Activated naive CD4-positive, alpha-beta T cell treated with anti-CD3 and anti-CD28 coated beads, Interleukin-2, amount 10 ng/mL, durations not matched to agents 7 days and 5 days (primary cell): Measurements from ENCODE around the gene ZBTB48.

Experiments used
- CTCF ChIA-PET: fragments of 350-600 bp; sonication (Branson Sonifier 250); formaldehyde crosslinking; loops from one replicate; lab custom pipeline; 2021; ENCODE audit warnings: antibody characterized with exemption; lab: Charles Lee
- DNase-seq: peaks from one replicate; pipeline ENCODE4 v3.0.0-alpha.2; 2020
- H3K27ac Mint-ChIP-seq: one replicate; pipeline ENCODE4 v1.8.0; 2021; ENCODE audit warnings: mild to moderate bottlenecking, moderate library complexity, mixed read lengths
- H3K27me3 Mint-ChIP-seq: one replicate; pipeline ENCODE4 v1.8.0; 2021; ENCODE audit warnings: mild to moderate bottlenecking, mixed read lengths
- H3K36me3 Mint-ChIP-seq: one replicate; pipeline ENCODE4 v1.8.0; 2021; ENCODE audit warnings: mixed read lengths
- H3K4me1 Mint-ChIP-seq: one replicate; pipeline ENCODE4 v1.8.0; 2021; ENCODE audit warnings: mixed read lengths
- H3K4me3 Mint-ChIP-seq: one replicate; pipeline ENCODE4 v1.8.0; 2021; ENCODE audit warnings: mild to moderate bottlenecking, moderate library complexity, mixed read lengths
- H3K9me3 Mint-ChIP-seq: one replicate; pipeline ENCODE4 v1.8.0; 2021; ENCODE audit warnings: mixed read lengths

The ZBTB48 gene

GRCh38 chr1:6580119-6580592 lies 362 bp downstream of the ZBTB48 start:
- CTCF ChIA-PET, result interaction anchor here (0.6 to 2.1 kb wide), 2 partner anchors 66 to 334 kb away, joined by 3 to 6 read pairs; no protein-coding TSS in a partner anchor
- H3K9me3 Mint-ChIP-seq, result no peaks in the 10 kb centered on the region

DNA sequence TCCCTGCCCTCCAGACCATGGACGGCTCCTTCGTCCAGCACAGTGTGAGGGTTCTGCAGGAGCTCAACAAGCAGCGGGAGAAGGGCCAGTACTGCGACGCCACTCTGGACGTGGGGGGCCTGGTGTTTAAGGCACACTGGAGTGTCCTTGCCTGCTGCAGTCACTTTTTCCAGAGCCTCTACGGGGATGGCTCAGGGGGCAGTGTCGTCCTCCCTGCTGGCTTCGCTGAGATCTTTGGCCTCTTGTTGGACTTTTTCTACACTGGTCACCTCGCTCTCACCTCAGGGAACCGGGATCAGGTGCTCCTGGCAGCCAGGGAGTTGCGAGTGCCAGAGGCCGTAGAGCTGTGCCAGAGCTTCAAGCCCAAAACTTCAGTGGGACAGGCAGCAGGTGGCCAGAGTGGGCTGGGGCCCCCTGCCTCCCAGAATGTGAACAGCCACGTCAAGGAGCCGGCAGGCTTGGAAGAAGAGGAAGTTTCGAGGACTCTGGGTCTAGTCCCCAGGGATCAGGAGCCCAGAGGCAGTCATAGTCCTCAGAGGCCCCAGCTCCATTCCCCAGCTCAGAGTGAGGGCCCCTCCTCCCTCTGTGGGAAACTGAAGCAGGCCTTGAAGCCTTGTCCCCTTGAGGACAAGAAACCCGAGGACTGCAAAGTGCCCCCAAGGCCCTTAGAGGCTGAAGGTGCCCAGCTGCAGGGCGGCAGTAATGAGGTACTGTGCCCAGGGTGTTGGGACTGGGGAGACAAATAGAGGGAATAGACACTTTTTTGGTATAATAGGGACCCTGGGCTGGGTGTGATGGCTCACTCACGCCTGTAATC lies 1.0 kb downstream of the ZBTB48 start:
- H3K4me1 Mint-ChIP-seq, result peaks cover 40% of the 10 kb centered on the region
- H3K4me3 Mint-ChIP-seq, result peak overlapping the region; percentile 98
- peaks cover 4% of the 10 kb centered on the region for H3K27me3 Mint-ChIP-seq
- H3K27ac Mint-ChIP-seq, result peak overlapping the region; percentile 93
- H3K9me3 Mint-ChIP-seq, result no peaks in the 10 kb centered on the region
- H3K36me3 Mint-ChIP-seq, result peaks cover 15% of the 10 kb centered on the region
- CTCF ChIA-PET, result interaction anchor here (0.6 to 2.1 kb wide), 4 partner anchors 21 to 334 kb away, joined by 3 to 6 read pairs (median 4); partner anchors contain the start of gene KLHL21
- no peak for DNase-seq

More at GRCh38 chr1:6580119-6580592, 362 bp downstream of the ZBTB48 start:
- H3K4me1 Mint-ChIP-seq, result peaks cover 40% of the 10 kb centered on the region
- peak overlapping the region; percentile 98 for H3K27ac Mint-ChIP-seq
- peaks cover 15% of the 10 kb centered on the region for H3K36me3 Mint-ChIP-seq
- peak overlapping the region; percentile 98 for H3K4me3 Mint-ChIP-seq
- H3K27me3 Mint-ChIP-seq, result peaks cover 4% of the 10 kb centered on the region
- DNase-seq, result no peak

DNA sequence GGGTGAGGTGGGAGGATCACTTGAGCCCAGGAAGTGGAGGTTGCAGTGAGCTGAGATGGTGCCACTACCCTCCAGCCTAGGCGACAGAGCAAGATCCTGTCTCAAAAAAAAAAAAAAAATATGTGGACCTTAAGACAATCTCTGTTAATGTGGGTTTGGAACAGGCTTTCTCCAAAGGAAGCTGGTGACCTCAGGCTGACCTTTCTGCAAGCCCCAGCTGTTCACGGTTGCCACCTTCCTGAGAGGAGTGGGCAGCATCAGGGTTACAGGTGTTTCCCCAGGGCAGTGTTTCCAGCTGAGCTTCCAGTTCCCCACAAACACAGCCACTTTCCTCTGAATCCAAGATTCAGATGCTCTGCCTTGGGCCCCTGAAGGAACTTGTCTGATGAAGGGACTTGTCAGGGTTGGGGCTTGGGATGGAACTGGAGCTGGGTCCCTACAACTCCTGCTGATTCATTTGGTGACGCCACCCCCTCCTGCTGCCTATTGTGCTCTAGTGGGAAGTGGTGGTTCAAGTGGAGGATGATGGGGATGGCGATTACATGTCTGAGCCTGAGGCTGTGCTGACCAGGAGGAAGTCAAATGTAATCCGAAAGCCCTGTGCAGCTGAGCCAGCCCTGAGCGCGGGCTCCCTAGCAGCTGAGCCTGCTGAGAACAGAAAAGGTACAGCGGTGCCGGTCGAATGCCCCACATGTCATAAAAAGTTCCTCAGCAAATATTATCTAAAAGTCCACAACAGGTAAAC lies 1.9 kb downstream of the ZBTB48 start:
- H3K36me3 Mint-ChIP-seq, result peaks cover 15% of the 10 kb centered on the region
- peak overlapping the region; percentile 46 for H3K4me3 Mint-ChIP-seq
- peak overlapping the region; percentile 67 for H3K27ac Mint-ChIP-seq
- H3K27me3 Mint-ChIP-seq, result peaks cover 3% of the 10 kb centered on the region
- no peaks in the 10 kb centered on the region for H3K9me3 Mint-ChIP-seq
- H3K4me1 Mint-ChIP-seq, result peaks cover 40% of the 10 kb centered on the region
- CTCF ChIA-PET, result interaction anchor here (0.6 to 2.1 kb wide), 3 partner anchors 20 to 178 kb away, joined by 3 to 6 read pairs (median 5); partner anchors contain the start of gene KLHL21
- DNase-seq, result no peak

GRCh38 chr1:6582370-6582769 lies 2.6 kb downstream of the ZBTB48 start:
- peaks cover 16% of the 10 kb centered on the region for H3K36me3 Mint-ChIP-seq
- no peak for DNase-seq
- peak overlapping the region; percentile 43 for H3K27ac Mint-ChIP-seq
- H3K4me3 Mint-ChIP-seq, result no peak overlapping the region
- peaks cover 40% of the 10 kb centered on the region for H3K4me1 Mint-ChIP-seq
- H3K27me3 Mint-ChIP-seq, result no peaks in the 10 kb centered on the region
- no peaks in the 10 kb centered on the region for H3K9me3 Mint-ChIP-seq
- CTCF ChIA-PET, result interaction anchor here (1.8 kb wide), 1 partner anchor 20 kb away, joined by 5 read pairs; the partner anchor contains the start of gene KLHL21

GRCh38 chr1:6584126-6585080 lies 4.6 kb downstream of the ZBTB48 start:
- peaks cover 21% of the 10 kb centered on the region for H3K36me3 Mint-ChIP-seq
- no peak for DNase-seq
- no peaks in the 10 kb centered on the region for H3K9me3 Mint-ChIP-seq
- CTCF ChIA-PET, result interaction anchor here (2.4 kb wide), 1 partner anchor 15 kb away, joined by 6 read pairs; no protein-coding TSS in a partner anchor
- H3K27ac Mint-ChIP-seq, result no peak overlapping the region
- H3K27me3 Mint-ChIP-seq, result no peaks in the 10 kb centered on the region
- peaks cover 38% of the 10 kb centered on the region for H3K4me1 Mint-ChIP-seq
- no peak overlapping the region for H3K4me3 Mint-ChIP-seq

GRCh38 chr1:6585081-6585722 lies 5.4 kb downstream of the ZBTB48 start:
- CTCF ChIA-PET, result interaction anchor here (1.3 to 2.4 kb wide), 2 partner anchors 14 to 62 kb away, joined by 5 to 6 read pairs; no protein-coding TSS in a partner anchor
- peaks cover 26% of the 10 kb centered on the region for H3K36me3 Mint-ChIP-seq
- H3K9me3 Mint-ChIP-seq, result no peaks in the 10 kb centered on the region
- no peaks in the 10 kb centered on the region for H3K27me3 Mint-ChIP-seq
- H3K4me1 Mint-ChIP-seq, result peaks cover 32% of the 10 kb centered on the region
- H3K27ac Mint-ChIP-seq, result no peak overlapping the region
- no peak overlapping the region for H3K4me3 Mint-ChIP-seq
- no peak for DNase-seq

GRCh38 chr1:6585841-6586240 lies 6.0 kb downstream of the ZBTB48 start:
- peaks cover 27% of the 10 kb centered on the region for H3K4me1 Mint-ChIP-seq
- CTCF ChIA-PET, result interaction anchor here (1.3 kb wide), 1 partner anchor 61 kb away, joined by 5 read pairs; no protein-coding TSS in a partner anchor
- DNase-seq, result no peak
- H3K4me3 Mint-ChIP-seq, result no peak overlapping the region
- H3K27me3 Mint-ChIP-seq, result no peaks in the 10 kb centered on the region
- H3K27ac Mint-ChIP-seq, result no peak overlapping the region
- no peaks in the 10 kb centered on the region for H3K9me3 Mint-ChIP-seq
- H3K36me3 Mint-ChIP-seq, result peaks cover 24% of the 10 kb centered on the region

DNA sequence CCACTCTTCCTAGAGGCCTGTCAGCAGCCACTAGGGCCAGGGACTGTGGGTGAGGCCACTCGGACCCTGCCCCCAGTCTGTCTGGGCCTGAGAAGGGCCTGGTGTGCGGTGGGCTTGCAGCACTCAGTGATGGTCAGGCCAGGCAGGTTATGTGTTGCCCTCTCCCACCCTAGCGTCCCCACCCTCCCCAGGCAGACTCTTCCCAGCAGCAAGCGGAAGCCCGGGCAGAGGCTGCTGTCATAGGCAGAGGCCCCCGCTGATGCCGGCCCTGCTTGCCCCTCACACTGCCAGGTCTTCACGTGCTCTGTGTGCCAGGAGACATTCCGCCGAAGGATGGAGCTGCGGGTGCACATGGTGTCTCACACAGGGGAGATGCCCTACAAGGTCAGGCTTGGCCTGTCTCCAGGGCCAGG lies 6.6 kb downstream of the ZBTB48 start:
- no peaks in the 10 kb centered on the region for H3K27me3 Mint-ChIP-seq
- CTCF ChIA-PET, result interaction anchor here (1.3 kb wide), 1 partner anchor 61 kb away, joined by 5 read pairs; no protein-coding TSS in a partner anchor
- H3K4me3 Mint-ChIP-seq, result no peak overlapping the region
- H3K27ac Mint-ChIP-seq, result no peak overlapping the region
- no peak for DNase-seq
- no peaks in the 10 kb centered on the region for H3K9me3 Mint-ChIP-seq
- peaks cover 22% of the 10 kb centered on the region for H3K36me3 Mint-ChIP-seq
- peaks cover 27% of the 10 kb centered on the region for H3K4me1 Mint-ChIP-seq

- DNase-seq, result no peak
- Mint-ChIP-seq H3K27ac (peak overlapping the region; percentile 72), H3K36me3 (peaks cover 19% of the 10 kb centered on the region), H3K9me3 (no peaks in the 10 kb centered on the region), H3K4me3 (no peak overlapping the region), H3K27me3 (no peaks in the 10 kb centered on the region), H3K4me1 (peaks cover 27% of the 10 kb centered on the region)
- CTCF ChIA-PET, result no interaction called here
These were observed 7.6 kb downstream of the ZBTB48 start for GRCh38 chr1:6587261-6588005.

- CTCF ChIA-PET, result interaction anchor here (1.0 kb wide), 1 partner anchor 17 kb away, joined by 4 read pairs; no protein-coding TSS in a partner anchor
- Mint-ChIP-seq H3K4me1 (peaks cover 29% of the 10 kb centered on the region), H3K27ac (peak overlapping the region; percentile 24), H3K4me3 (no peak overlapping the region), H3K9me3 (no peaks in the 10 kb centered on the region), H3K36me3 (peaks cover 19% of the 10 kb centered on the region), H3K27me3 (no peaks in the 10 kb centered on the region)
- DNase-seq, result no peak
These were observed 8.5 kb downstream of the ZBTB48 start for GRCh38 chr1:6588128-6588892.

GRCh38 chr1:6588893-6589520 lies 9.2 kb downstream of the ZBTB48 start:
- Mint-ChIP-seq H3K4me1 (peaks cover 33% of the 10 kb centered on the region), H3K4me3 (no peak overlapping the region), H3K27me3 (no peaks in the 10 kb centered on the region), H3K9me3 (no peaks in the 10 kb centered on the region), H3K27ac (peak overlapping the region; percentile 5), H3K36me3 (peaks cover 22% of the 10 kb centered on the region)
- CTCF ChIA-PET, result interaction anchor here (0.7 to 1.0 kb wide), 2 partner anchors 18 to 57 kb away, joined by 3 to 4 read pairs; no protein-coding TSS in a partner anchor
- no peak for DNase-seq
